ENCODE results near the gene KCNAB1. TPM values are rescaled to one million over a fixed set of nuclear protein-coding genes. Genes with fewer than 3 reads are reported as not detected.
"Not testable (repeated sequence)": the region's sequence is repeated elsewhere in the genome, so short reads cannot be mapped to it uniquely, and the experiment has no call there.

KCNAB1 gene
- total RNA-seq, 1 experiment from 2014 or later = 1.4 TPM

DNA sequence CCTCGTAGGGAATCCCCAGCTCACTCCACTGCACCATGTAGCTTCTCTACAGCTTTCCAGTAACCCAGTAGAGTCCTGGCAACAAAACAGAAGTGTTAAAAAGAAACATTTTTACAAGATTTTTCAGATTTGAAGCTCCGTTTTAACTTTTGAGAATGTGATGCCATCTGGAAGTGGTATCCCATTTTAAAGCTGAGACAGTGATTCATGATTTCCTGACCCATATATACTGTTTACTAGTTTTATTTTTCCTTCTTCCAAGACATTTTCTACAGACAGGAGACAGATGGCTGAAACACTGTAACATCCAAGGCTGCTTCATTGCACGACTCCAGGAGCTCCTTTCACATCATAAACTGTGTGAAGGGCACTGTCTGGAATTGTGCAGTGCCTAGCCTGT, 30.3 kb upstream of the KCNAB1 start:
- ChIA-PET CTCF (interaction anchor here (1.0 kb wide), 2 partner anchors 61 to 70 kb away, joined by 3 read pairs; no protein-coding TSS in a partner anchor), POLR2A (ENCODE audit: unreplicated experiment) (no interaction called here)
- intact Hi-C loops (cut with micrococcal nuclease; ENCODE audit: unreplicated experiment) = no loop called here
- BruUV-seq (replicated peaks) = no TSS peak
- Histone ChIP-seq H3K9me3 (ENCODE audit: insufficient read depth, low read depth) (no peaks in the 10 kb centered on the region), H3K79me2 (ENCODE audit: low read depth) (no peaks in the 10 kb centered on the region), H2AFZ (no peak overlapping the region), H3K27me3 (ENCODE audit: insufficient read depth, low read depth) (no peaks in the 10 kb centered on the region), H4K20me1 (ENCODE audit: insufficient read depth) (no peaks in the 10 kb centered on the region), H3K27ac (no peak overlapping the region), H3K4me1 (replicated peaks; ENCODE audit: insufficient read depth) (no peaks in the 10 kb centered on the region), H3K4me3 (no peak overlapping the region), H3K4me2 (no peak overlapping the region), H3K9me2 (ENCODE audit: insufficient read depth) (no peaks in the 10 kb centered on the region), H3F3A (ENCODE audit: insufficient read depth, low read depth) (no peaks in the 10 kb centered on the region), H3K36me3 (ENCODE audit: low read depth) (no peaks in the 10 kb centered on the region)
- TF ChIP-seq CTCF (conservative IDR thresholded peaks at IDR 0.05) = no peak
- TF ChIP-seq EZH2 (IDR thresholded peaks at IDR 0.05; ENCODE audit: low read depth) = no peak
- DNase-seq = no peak

DNA sequence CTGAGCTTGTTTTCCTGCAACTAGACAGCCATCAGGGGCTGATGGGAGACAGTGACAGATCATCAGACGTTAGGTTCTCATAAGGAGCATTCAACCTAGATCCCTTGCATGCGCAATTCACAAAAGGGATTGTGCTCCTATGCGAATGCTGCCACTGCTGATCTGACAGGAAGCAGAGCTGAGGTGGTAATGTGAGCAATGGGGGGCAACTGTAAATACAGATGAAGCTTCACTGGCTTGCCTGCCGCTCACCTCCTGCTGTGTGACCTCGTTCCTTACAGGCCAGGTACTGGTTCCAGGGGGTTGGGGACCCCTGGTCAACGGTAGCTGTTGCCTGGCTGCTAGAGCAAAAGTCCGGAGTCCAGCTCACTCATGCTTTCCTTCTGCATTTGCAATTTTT, 26.4 kb upstream of the KCNAB1 start:
- Histone ChIP-seq H3K27ac (no peak overlapping the region), H3K4me3 (no peak overlapping the region), H3K36me3 (ENCODE audit: low read depth) (no peaks in the 10 kb centered on the region), H2AFZ (no peak overlapping the region), H3K4me2 (no peak overlapping the region), H3F3A (ENCODE audit: insufficient read depth, low read depth) (no peaks in the 10 kb centered on the region), H4K20me1 (ENCODE audit: insufficient read depth) (no peaks in the 10 kb centered on the region), H3K79me2 (ENCODE audit: low read depth) (no peaks in the 10 kb centered on the region), H3K4me1 (replicated peaks; ENCODE audit: insufficient read depth) (no peaks in the 10 kb centered on the region), H3K27me3 (ENCODE audit: insufficient read depth, low read depth) (no peaks in the 10 kb centered on the region), H3K9me2 (ENCODE audit: insufficient read depth) (no peaks in the 10 kb centered on the region), H3K9me3 (ENCODE audit: insufficient read depth, low read depth) (no peaks in the 10 kb centered on the region)
- TF ChIP-seq EZH2 (IDR thresholded peaks at IDR 0.05; ENCODE audit: low read depth) (no peak), CTCF (conservative IDR thresholded peaks at IDR 0.05) (no peak)
- no TSS peak for BruUV-seq (replicated peaks)
- intact Hi-C loops (cut with micrococcal nuclease; ENCODE audit: unreplicated experiment) = no loop called here
- POLR2A ChIA-PET (ENCODE audit: unreplicated experiment) = no interaction called here
- DNase-seq = no peak
- CTCF ChIA-PET = interaction anchor here (0.6 kb wide), 1 partner anchor 80 kb away, joined by 3 read pairs; no protein-coding TSS in a partner anchor

DNA sequence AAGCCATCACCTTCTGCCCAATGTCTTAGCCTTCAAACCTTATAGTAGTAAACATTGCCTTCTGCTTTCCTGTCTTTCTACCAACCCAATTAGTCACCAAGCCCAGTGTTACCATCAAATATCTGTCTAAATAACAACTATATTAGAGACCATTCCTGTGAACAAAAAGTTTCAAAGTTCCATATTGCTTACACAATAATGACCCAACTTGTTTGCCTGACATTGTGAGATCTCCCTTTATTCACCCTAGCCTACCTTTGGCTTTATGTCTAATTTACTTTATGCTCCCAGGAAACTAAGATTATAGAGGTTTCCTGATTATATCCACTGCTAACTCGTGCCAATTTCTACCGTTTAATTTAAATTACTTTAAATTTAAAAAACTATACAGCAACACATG, 26.0 kb upstream of the KCNAB1 start:
- CTCF ChIA-PET = interaction anchor here (0.6 kb wide), 1 partner anchor 80 kb away, joined by 3 read pairs; no protein-coding TSS in a partner anchor
- POLR2A ChIA-PET (ENCODE audit: unreplicated experiment) = no interaction called here
- intact Hi-C loops (cut with micrococcal nuclease; ENCODE audit: unreplicated experiment) = no loop called here

DNA sequence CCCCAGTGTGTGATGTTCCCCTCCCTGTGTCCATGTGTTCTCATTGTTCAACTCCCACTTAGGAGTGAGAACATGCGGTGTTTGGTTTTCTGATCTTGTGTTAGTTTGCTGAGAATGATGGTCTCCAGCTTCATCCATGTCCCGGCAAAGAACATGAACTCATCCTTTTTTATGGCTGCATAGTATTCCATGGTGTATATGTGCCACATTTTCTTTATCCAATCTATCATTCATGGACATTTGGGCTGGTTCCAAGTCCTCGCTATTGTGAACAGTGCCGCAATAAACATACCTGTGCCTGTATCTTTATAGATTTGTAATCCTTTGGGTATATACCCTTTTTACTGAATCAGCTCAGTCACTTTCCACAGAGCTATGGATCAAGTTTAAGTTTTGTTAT, 24.7 kb upstream of the KCNAB1 start:
- H3K27ac ChIP-seq; H4K20me1 ChIP-seq (ENCODE audit: insufficient read depth); H3K4me2 ChIP-seq; H3K4me1 ChIP-seq (replicated peaks; ENCODE audit: insufficient read depth); H3K36me3 ChIP-seq (ENCODE audit: low read depth); CTCF ChIA-PET; H3K27me3 ChIP-seq (ENCODE audit: insufficient read depth, low read depth); POLR2A ChIA-PET (ENCODE audit: unreplicated experiment); H3F3A ChIP-seq (ENCODE audit: insufficient read depth, low read depth); intact Hi-C loops (cut with micrococcal nuclease; ENCODE audit: unreplicated experiment); H3K79me2 ChIP-seq (ENCODE audit: low read depth); H3K4me3 ChIP-seq; H2AFZ ChIP-seq; H3K9me2 ChIP-seq (ENCODE audit: insufficient read depth); DNase-seq; H3K9me3 ChIP-seq (ENCODE audit: insufficient read depth, low read depth); BruUV-seq (replicated peaks): not testable (repeated sequence)

More for the DNA sequence above, 26.0 kb upstream of the KCNAB1 start:
- no TSS peak for BruUV-seq (replicated peaks)
- no peaks in the 10 kb centered on the region for H3K4me1 ChIP-seq (replicated peaks; ENCODE audit: insufficient read depth)
- no peaks in the 10 kb centered on the region for H3K79me2 ChIP-seq (ENCODE audit: low read depth)
- H3K36me3 ChIP-seq (ENCODE audit: low read depth) = no peaks in the 10 kb centered on the region
- no peaks in the 10 kb centered on the region for H3K9me2 ChIP-seq (ENCODE audit: insufficient read depth)
- TF ChIP-seq CTCF (conservative IDR thresholded peaks at IDR 0.05) = no peak
- no peak for TF ChIP-seq EZH2 (IDR thresholded peaks at IDR 0.05; ENCODE audit: low read depth)
- H2AFZ ChIP-seq = no peak overlapping the region
- H4K20me1 ChIP-seq (ENCODE audit: insufficient read depth) = no peaks in the 10 kb centered on the region
- no peak overlapping the region for H3K4me2 ChIP-seq
- H3K4me3 ChIP-seq = no peak overlapping the region
- no peak overlapping the region for H3K27ac ChIP-seq
- no peaks in the 10 kb centered on the region for H3K27me3 ChIP-seq (ENCODE audit: insufficient read depth, low read depth)
- H3F3A ChIP-seq (ENCODE audit: insufficient read depth, low read depth) = no peaks in the 10 kb centered on the region
- H3K9me3 ChIP-seq (ENCODE audit: insufficient read depth, low read depth) = no peaks in the 10 kb centered on the region
- DNase-seq = no peak

All from PC-9 (cell line).